Measurements from ENCODE around the gene ELMO1. TPM values are rescaled to one million over a fixed set of nuclear protein-coding genes. Genes with fewer than 3 reads are reported as not detected.
A peak's percentile ranks its signal among the peaks of the same experiment; 100 is the strongest.

The ELMO1 gene
- total and polyA plus RNA-seq, 11 donors, result 6.9 to 38.6 (median 14.7) TPM

DNA sequence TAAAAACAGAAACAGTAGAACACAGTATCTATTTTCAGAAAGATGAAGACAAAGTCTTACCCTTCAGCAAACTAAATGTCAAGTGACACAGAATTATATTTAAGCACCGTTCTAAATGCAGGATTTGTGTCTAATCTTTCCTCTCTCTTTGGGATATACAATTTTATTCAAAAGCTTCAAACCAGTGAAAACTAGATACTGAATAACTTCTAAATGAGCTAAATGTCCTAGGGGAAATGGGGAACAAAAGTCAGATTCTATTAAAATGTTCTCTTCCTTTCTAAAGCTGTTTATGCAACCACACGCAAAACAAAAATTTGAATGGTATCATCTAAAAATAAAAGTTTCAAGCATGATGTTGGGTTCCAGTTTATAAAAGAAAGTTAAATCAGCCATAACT lies 588.0 kb downstream of the ELMO1 start:
- Histone ChIP-seq H3K4me3 (no peak overlapping the region), H3K36me3 (peaks cover 0 to 65% (median 6%) of the 10 kb centered on the region in 9 donors), H3K4me1 (peaks cover 0 to 8% (median 0%) of the 10 kb centered on the region in 12 donors), H3K9me3 (no peaks in the 10 kb centered on the region), H3K27ac (no peak overlapping the region), H3K27me3 (no peaks in the 10 kb centered on the region)
- intact Hi-C loops (cut with DNase I), result no loop called here
- ATAC-seq, result no peak
- no peak for DNase-seq
- WGBS, 4 donors, result 63 to 81% (median 66%) methylated on average over 2 of the region's 2 CpGs
- TF ChIP-seq, protein P1, sequence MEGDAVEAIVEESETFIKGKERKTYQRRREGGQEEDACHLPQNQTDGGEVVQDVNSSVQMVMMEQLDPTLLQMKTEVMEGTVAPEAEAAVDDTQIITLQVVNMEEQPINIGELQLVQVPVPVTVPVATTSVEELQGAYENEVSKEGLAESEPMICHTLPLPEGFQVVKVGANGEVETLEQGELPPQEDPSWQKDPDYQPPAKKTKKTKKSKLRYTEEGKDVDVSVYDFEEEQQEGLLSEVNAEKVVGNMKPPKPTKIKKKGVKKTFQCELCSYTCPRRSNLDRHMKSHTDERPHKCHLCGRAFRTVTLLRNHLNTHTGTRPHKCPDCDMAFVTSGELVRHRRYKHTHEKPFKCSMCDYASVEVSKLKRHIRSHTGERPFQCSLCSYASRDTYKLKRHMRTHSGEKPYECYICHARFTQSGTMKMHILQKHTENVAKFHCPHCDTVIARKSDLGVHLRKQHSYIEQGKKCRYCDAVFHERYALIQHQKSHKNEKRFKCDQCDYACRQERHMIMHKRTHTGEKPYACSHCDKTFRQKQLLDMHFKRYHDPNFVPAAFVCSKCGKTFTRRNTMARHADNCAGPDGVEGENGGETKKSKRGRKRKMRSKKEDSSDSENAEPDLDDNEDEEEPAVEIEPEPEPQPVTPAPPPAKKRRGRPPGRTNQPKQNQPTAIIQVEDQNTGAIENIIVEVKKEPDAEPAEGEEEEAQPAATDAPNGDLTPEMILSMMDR (IDR thresholded peaks at IDR 0.05), result no peak
- no peak for TF ChIP-seq POLR2A (IDR thresholded peaks at IDR 0.05)

DNA sequence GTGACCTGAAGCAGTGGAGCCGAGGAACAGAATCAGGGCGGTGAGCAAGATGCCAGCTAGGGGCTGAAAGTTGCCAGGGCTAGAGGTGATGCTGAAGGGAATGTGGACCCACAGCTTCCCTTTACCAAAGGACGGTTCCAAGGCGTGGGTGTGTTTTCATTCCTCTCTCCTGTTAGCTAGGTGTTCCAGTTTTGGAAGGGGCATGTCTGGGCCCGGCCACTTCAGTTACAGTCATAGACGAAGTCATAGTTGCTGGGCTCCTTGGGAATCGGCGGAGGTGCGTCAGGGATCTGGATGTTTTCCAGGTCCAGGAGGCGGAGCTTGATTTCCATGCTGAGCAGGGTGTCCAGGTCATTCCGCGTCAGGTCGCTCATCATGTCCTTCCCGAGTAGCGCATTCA lies 593.3 kb downstream of the ELMO1 start:
- H3K27me3 ChIP-seq, result no peaks in the 10 kb centered on the region
- H3K36me3 ChIP-seq, result peaks cover 0 to 59% (median 14%) of the 10 kb centered on the region in 9 donors
- DNase-seq (peak in 1 of 5 donors; percentile 53), ATAC-seq (no peak)
- H3K4me1 ChIP-seq, result no peaks in the 10 kb centered on the region
- intact Hi-C loops (cut with DNase I), result no loop called here
- H3K9me3 ChIP-seq, result no peaks in the 10 kb centered on the region
- TF ChIP-seq, protein P1 (IDR thresholded peaks at IDR 0.05), result no peak
- TF ChIP-seq POLR2A (IDR thresholded peaks at IDR 0.05), result no peak
- 97 to 99% (median 98%) methylated on average over 14 to 15 of the region's 15 CpGs for WGBS, 4 donors
- H3K27ac ChIP-seq, result no peak overlapping the region
- H3K4me3 ChIP-seq, result no peak overlapping the region

DNA sequence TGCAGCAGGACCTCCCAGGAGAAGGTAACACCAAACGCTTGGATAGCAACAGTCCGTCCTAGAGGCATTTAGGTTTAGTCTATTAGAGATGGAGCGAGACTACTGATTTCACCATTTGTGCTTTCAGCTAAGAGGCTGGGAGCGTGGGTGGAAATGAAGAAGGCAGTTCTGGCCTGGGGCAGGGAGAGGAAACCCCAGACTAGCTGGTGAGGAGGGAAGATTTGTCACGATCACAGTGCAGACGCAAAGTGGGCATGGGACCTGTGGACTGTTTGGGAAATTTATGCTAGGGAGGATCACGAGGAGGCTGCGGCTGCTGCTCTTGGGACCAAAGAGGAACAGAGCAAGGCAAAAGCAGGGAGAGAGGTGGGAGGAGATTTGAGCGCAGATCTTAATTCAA lies 594.0 kb downstream of the ELMO1 start:
- no peak overlapping the region for H3K27ac ChIP-seq
- ATAC-seq (no peak), DNase-seq (no peak)
- peaks cover 0 to 53% (median 12%) of the 10 kb centered on the region in 9 donors for H3K36me3 ChIP-seq
- no peaks in the 10 kb centered on the region for H3K4me1 ChIP-seq
- TF ChIP-seq, protein P1 (IDR thresholded peaks at IDR 0.05), result no peak
- no peak for TF ChIP-seq POLR2A (IDR thresholded peaks at IDR 0.05)
- no peak overlapping the region for H3K4me3 ChIP-seq
- WGBS, 4 donors, result 93 to 98% (median 96%) methylated on average over 9 of the region's 9 CpGs
- no peaks in the 10 kb centered on the region for H3K9me3 ChIP-seq
- no peaks in the 10 kb centered on the region for H3K27me3 ChIP-seq
- intact Hi-C loops (cut with DNase I), result no loop called here

DNA sequence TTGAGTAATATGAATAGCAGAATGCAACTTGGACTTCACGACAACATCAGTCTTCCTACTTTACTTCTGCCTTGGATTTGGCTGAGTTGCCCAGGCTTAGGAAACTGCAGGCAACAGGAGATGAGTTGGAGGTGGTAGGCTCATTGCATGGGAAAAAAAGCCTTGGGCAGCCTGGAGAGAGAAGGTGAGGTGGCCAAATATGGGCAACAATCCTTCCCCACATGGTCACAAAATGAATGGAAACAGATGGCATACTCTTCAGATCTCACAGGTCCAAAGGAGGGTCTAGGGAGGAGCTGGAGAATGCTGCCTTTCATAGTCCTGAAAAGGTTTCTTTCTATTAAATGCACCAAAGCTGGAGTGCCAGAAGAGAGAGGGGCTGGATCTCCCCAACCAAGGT lies 595.7 kb downstream of the ELMO1 start:
- H3K4me1 ChIP-seq, result no peaks in the 10 kb centered on the region
- DNase-seq (no peak), ATAC-seq (no peak)
- WGBS, 4 donors, result 83 to 95% (median 93%) methylated on average over 1 of the region's 1 CpG
- no peak overlapping the region for H3K4me3 ChIP-seq
- intact Hi-C loops (cut with DNase I), result no loop called here
- no peak overlapping the region for H3K27ac ChIP-seq
- no peaks in the 10 kb centered on the region for H3K27me3 ChIP-seq
- H3K9me3 ChIP-seq, result peaks cover 0 to 14% (median 7%) of the 10 kb centered on the region in 12 donors
- TF ChIP-seq, protein P1 (IDR thresholded peaks at IDR 0.05), result no peak
- TF ChIP-seq POLR2A (IDR thresholded peaks at IDR 0.05), result no peak
- peaks cover 0 to 47% (median 12%) of the 10 kb centered on the region in 9 donors for H3K36me3 ChIP-seq

Measured in heart left ventricle (tissue), 16 donors.